PFSK-1 (cell line): ENCODE measurements around the gene TSPAN32.

Experiments
- FOXP2 ChIP-seq: optimal IDR thresholded peaks from 2 replicates; pipeline ENCODE3; 2011; ENCODE audit warnings: borderline replicate concordance, control low read depth, inconsistent platforms; ENCODE audit not compliant: insufficient read depth; ENCODE audit errors: extremely low read length, extremely low read depth
- POLR2AphosphoS5 ChIP-seq: IDR thresholded peaks from 2 replicates; pipeline ENCODE4 v1.6.1; 2012; ENCODE audit warnings: low read depth, mild to moderate bottlenecking, control low read depth, low read length, moderate library complexity
- REST ChIP-seq, 2 experiments: IDR thresholded peaks; 2 replicates each; pipeline versions ENCODE4 v1.6.1 to v1.8.0; 2011 to 2012; ENCODE audit warnings: low read depth in 2 of 2, low read length in 2 of 2, control low read depth in 1 of 2, inconsistent platforms in 1 of 2, mild to moderate bottlenecking in 1 of 2, moderate library complexity in 1 of 2; ENCODE audit not compliant: insufficient read depth in 1 of 2
- SIN3A ChIP-seq: IDR thresholded peaks from 2 replicates; pipeline ENCODE4 v1.6.1; 2012; ENCODE audit warnings: mild to moderate bottlenecking, low read length, moderate library complexity, borderline replicate concordance; ENCODE audit not compliant: insufficient read depth
- TAF1 ChIP-seq: IDR thresholded peaks from 2 replicates; pipeline ENCODE4 v1.6.1; 2012; ENCODE audit warnings: low read length, control low read depth, borderline replicate concordance; ENCODE audit not compliant: insufficient read depth

TSPAN32 gene

GRCh38 chr11:2290351-2290841 lies 11.4 kb upstream of the TSPAN32 start:
- TF ChIP-seq FOXP2 (no peak), TAF1 (no peak)

GRCh38 chr11:2293531-2293971 lies 8.3 kb upstream of the TSPAN32 start:
- TF ChIP-seq SIN3A: no peak
- TF ChIP-seq REST (IDR thresholded peaks at IDR 0.05; ENCODE audit: insufficient read depth in 1 of 2, low read depth in 2 of 2, low read length in 2 of 2): no peak
- no peak for TF ChIP-seq TAF1
- TF ChIP-seq FOXP2: no peak

GRCh38 chr11:2293984-2294925 lies 7.6 kb upstream of the TSPAN32 start:
- TF ChIP-seq SIN3A (no peak), FOXP2 (no peak), REST (IDR thresholded peaks at IDR 0.05; ENCODE audit: insufficient read depth in 1 of 2, low read depth in 2 of 2, low read length in 2 of 2) (no peak), TAF1 (no peak), POLR2AphosphoS5 (no peak)

- no peak for TF ChIP-seq TAF1
- TF ChIP-seq SIN3A: no peak
- no peak for TF ChIP-seq POLR2AphosphoS5
- TF ChIP-seq FOXP2: no peak
- TF ChIP-seq REST (IDR thresholded peaks at IDR 0.05; ENCODE audit: insufficient read depth in 1 of 2, low read depth in 2 of 2, low read length in 2 of 2): no peak
Measured at GRCh38 chr11:2294926-2295290, 6.9 kb upstream of the TSPAN32 start.

GRCh38 chr11:2295971-2296912 lies 5.6 kb upstream of the TSPAN32 start:
- TF ChIP-seq POLR2AphosphoS5 (no peak), TAF1 (no peak), REST (IDR thresholded peaks at IDR 0.05; ENCODE audit: insufficient read depth in 1 of 2, low read depth in 2 of 2, low read length in 2 of 2) (no peak), FOXP2 (no peak), SIN3A (no peak)
